HUDEP-2 (cell line): ENCODE results near the gene GLCE.

Experiments
- DNase-seq, 76 experiments: peaks; one replicate each; lab custom pipeline; 2025; ENCODE audit not compliant: unreplicated experiment in 76 of 76; lab: John Stamatoyannopoulos, UW

GLCE gene

GRCh38 chr15:69314131-69314530 lies 153.7 kb downstream of the GLCE start:
- DNase-seq: no peak

DNA sequence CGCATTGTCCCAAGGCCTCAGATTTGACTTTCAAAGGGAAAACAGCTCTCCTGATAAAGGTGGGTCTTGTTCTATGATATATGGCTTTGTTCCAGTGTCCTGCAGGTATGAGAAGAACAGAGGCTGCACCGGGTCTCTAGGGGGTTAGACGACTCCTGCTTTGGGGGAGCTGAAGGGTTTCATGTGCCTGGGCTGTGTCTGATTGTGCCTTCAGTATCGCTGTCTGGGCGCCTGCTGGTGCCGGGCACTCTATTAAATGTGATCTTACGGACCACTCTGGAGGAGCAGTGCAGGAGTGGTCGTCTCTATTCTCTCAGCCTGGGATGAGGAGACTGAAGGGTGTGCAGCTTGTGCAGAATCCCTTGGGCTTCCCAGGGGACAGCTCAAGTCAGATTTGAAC lies 154.3 kb downstream of the GLCE start:
- DNase-seq: no peak

DNA sequence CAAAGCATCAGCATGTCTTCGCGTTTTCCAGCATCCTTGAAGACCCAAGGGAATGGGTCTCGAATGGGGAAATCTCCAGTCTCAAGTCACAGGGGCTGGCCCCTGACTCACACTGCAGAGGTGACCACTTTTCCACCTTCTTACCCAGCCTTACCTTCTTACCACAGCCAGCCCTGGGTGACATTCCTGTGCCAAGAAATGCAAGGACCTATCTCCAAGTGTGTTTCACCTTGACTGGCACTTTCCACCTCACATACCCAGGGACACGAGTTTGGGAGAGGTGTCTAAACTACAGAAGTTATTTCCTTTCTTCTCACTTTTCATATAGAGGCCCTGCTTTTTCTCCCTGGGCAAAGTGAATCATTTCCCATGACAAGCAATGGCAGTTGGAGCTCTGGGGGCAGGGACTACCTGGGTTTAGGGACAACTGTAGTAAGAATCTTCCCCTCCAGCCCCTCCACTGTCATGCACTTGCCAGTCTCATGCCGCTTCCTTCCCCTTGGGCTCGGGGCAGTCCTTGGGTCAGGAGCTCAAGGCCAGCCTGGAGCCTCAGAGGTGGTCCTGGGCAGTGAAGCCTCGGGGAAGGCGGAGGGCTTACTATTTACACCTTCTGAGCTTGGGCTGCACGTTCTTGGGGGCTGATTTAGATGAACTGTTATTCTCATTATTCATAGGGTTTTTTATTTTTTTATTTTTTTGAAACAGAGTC lies 155.1 kb downstream of the GLCE start:
- DNase-seq: no peak

DNA sequence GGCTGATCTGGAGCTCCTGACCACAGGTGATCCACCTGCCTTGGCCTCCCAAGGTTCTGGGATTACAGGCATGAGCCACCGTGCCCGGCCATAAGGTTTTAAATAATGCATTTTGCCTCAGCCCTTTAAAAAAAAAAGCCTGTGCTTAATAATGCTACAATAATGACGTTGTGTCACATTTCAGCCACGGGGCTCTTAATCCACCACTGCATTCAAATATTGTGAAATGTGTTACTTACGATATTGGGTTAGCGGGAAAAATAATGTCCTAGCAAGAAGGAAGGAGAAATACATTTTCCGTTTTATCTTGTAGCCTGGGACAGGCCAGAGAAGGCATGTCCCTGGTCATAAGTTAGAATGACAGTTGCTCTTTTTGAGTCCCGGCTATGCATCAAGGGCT lies 155.9 kb downstream of the GLCE start:
- no peak for DNase-seq

GRCh38 chr15:69317392-69317841 lies 157.0 kb downstream of the GLCE start:
- no peak for DNase-seq

- no peak for DNase-seq
Observed at GRCh38 chr15:69318033-69318432, 157.6 kb downstream of the GLCE start.

DNA sequence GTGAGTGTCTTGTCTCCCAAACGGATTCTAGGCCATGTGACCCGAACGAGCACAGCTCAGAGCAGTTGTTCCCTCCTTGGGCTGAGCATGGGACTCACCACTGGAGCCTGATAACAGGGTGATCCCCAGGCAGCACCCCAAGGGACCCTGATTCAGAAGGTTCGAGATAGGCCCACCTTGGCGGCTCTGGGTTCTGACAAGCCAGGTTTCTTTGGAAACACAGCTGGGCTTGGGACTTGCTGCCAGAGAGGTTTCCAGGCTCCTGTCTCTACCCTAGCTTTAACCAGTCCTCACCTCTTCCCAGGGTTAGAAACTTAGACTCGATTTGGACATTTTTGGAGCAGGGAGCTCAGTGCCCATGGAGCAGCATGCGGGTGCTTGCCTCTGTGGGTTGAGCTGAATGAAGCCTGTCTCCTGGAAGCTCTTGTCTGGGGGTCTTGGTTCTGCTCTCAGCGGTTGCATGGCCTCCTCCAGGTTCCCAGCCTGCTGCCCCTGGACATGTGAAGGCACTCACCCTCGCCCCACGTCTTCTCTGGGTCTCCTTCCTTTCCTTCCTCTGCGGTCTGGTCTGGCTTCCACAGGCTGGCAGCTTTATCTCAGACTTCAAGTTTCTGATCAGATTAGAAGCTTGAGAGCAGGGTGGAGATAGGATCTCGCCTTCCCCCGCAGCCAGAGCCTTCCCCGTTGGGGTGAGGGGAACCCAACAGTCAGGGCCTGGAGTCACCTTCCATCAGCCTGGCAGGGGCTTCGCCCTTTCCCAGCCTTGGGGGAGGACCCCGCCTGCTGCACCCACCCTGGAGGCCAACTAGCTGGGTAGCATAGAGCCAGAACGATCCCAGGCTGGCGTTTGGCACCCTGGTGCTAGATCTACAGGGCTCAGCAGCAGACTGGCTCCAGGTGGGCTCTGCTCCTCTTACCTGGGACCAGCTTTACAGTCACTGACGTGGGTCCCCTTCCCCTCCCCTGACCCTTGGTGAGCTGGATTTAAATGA lies 159.2 kb downstream of the GLCE start:
- peak in 5 of 76 experiments; percentile 3 to 43 (median 25) for DNase-seq

DNA sequence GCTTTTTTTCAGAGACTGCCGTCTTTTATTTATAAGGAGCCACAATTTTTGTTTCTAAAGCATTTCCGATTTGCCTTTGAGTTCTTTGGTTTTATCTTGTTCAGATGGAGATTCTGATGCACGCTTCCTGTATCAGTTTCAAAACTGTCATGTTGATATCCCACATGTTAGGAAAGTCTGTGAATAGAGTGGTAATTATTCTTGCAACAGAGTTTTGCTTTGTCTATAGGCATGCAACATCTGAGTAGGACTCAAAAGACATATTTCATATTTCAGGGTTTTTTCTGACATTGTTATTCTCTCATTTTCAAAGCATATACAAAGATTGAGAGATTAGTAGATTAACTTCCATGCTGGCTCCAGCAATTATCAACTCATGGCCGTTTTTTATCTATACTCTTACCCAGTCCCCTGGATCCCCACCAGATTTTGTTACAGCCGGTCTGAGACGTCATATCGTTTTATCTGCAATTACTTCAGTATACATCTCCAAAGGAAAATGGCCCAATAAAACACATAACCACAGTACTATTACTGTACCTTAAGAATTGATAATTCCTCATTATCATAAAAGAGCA lies 160.6 kb downstream of the GLCE start:
- peak in 11 of 76 experiments; percentile 3 to 32 (median 14) for DNase-seq
